Dendritic cell treated with granulocyte-macrophage colony-stimulating factor and Interleukin-4, amounts not matched to agents 40 ng/mL and 50 ng/mL, for 4 days (primary cell): ENCODE results near the gene COL4A1.

Experiments used
- H3K27ac Mint-ChIP-seq: one replicate; pipeline ENCODE4 v1.8.0; 2022; ENCODE audit warnings: mild to moderate bottlenecking, mixed read lengths
- H3K27me3 Mint-ChIP-seq: one replicate; pipeline ENCODE4 v1.8.0; 2022; ENCODE audit warnings: mild to moderate bottlenecking, mixed read lengths
- H3K36me3 Mint-ChIP-seq: one replicate; pipeline ENCODE4 v1.8.0; 2022; ENCODE audit warnings: low read depth, mixed read lengths
- H3K4me1 Mint-ChIP-seq: one replicate; pipeline ENCODE4 v1.8.0; 2022; ENCODE audit warnings: low read depth, mixed read lengths
- H3K4me3 Mint-ChIP-seq: one replicate; pipeline ENCODE4 v1.8.0; 2022; ENCODE audit warnings: mild to moderate bottlenecking, moderate library complexity, mixed read lengths
- H3K9me3 Mint-ChIP-seq: one replicate; pipeline ENCODE4 v1.8.0; 2022; ENCODE audit warnings: mixed read lengths
- intact Hi-C: fragments of 100-400 bp; cut with micrococcal nuclease; formaldehyde crosslinking; loops from one replicate; pipeline ENCODE4 v1.15.0; 2022

COL4A1 gene

DNA sequence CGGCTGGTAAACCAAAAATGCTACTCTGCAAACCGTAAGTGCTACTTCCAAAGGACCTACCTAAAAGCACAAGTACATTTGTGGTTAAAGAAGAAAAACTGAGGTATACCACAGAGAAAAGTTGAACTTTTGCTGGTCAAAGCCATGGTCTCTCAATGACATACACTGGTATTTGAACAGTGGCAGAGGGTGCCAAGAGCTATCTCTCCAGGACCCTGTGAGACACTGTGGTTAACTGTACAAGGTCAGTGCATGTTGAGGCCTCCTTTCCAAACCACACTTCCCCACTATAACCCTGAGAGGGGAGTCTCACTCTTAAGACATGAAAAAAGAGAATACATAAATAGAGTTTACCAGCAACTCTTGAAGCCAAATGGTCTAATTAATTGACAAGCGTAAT is 49.5 kb downstream of the COL4A1 start:
- peaks cover 22% of the 10 kb centered on the region for H3K27me3 Mint-ChIP-seq
- no peaks in the 10 kb centered on the region for H3K9me3 Mint-ChIP-seq
- intact Hi-C loops = no loop called here
- no peaks in the 10 kb centered on the region for H3K4me1 Mint-ChIP-seq
- H3K4me3 Mint-ChIP-seq = no peak overlapping the region
- no peaks in the 10 kb centered on the region for H3K36me3 Mint-ChIP-seq
- H3K27ac Mint-ChIP-seq = no peak overlapping the region

DNA sequence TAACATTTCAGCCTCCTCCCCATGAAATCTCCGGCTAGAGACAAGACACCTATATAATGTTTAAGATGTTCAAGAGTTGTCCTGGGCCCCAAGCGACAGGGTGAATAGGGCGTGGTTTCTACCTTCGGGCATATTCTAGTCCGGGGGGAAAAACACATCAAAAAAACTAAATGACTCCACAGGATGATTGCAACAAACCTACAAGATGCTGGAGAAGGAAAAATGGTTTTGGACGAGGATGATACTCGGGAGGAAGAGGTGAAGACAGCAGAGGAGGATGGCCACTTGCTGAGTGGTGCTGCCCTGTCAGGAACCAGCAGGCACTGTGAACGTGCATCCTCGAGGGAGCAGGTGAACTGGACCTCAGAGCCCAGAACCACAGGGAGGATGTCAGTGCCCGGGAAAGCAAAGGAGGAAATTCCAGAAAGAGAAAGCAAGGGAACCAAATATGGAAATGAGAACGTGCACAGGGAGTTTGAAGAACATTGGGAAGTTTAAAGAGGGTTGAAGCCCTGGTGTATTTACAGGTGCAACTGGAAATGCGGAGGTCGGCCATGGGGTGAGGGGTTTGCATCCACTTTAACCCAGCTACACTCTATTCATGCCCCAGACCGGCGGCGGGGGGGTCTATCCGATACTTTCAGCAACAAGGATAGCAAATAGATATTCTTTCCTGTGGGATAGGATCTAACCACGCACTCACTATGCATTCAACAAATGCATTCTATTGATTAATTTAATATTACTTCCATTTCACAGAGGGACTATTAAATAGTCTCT is 50.6 kb downstream of the COL4A1 start:
- H3K4me3 Mint-ChIP-seq = no peak overlapping the region
- H3K27me3 Mint-ChIP-seq = peaks cover 15% of the 10 kb centered on the region
- H3K4me1 Mint-ChIP-seq = no peaks in the 10 kb centered on the region
- H3K9me3 Mint-ChIP-seq = no peaks in the 10 kb centered on the region
- no peak overlapping the region for H3K27ac Mint-ChIP-seq
- no peaks in the 10 kb centered on the region for H3K36me3 Mint-ChIP-seq
- intact Hi-C loops = no loop called here

DNA sequence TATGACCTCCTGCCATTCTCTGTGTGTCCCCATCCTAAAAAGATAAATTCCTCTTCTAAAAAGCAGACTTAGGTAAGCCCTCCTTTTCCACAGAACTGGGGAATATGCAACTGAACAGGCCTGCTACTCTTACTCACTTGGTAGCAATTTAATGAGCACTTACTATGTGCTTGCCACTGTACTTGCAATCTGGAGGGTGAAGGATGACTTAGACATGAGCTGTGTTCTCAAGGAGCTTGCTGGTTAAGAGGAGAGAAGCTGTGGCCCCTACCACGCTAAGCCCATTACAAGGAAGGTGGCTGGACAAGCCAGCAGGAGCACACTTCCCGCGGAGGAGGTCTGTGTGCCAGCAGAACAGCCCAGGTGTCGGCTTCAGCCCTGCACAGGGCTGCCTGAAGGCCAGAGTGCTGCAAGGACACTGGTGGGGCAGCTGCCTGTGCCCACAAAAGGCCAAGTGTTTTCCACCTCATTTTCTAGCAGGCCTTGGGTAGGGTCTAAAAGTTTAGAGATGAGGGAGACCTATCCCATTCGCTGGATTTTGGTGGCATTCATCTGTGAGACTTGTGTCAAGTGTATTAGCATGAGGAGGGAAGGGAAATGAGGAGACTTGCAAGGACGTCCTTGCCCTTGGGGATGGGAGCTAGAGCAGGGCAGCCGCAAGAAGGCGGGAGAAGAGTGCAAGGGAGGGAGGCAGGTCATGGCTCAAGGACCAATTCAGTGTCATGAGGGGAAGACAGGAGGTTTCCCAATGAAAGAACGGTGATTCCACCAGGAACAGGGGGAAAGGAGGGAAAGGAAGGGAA is 52.0 kb downstream of the COL4A1 start:
- Mint-ChIP-seq H3K36me3 (no peaks in the 10 kb centered on the region), H3K4me3 (no peak overlapping the region), H3K27ac (no peak overlapping the region), H3K9me3 (no peaks in the 10 kb centered on the region), H3K27me3 (peaks cover 13% of the 10 kb centered on the region), H3K4me1 (no peaks in the 10 kb centered on the region)
- intact Hi-C loops = no loop called here

GRCh38 chr13:110254151-110254679 is 52.7 kb downstream of the COL4A1 start:
- Mint-ChIP-seq H3K4me1 (no peaks in the 10 kb centered on the region), H3K27me3 (peaks cover 11% of the 10 kb centered on the region), H3K36me3 (no peaks in the 10 kb centered on the region), H3K4me3 (no peak overlapping the region), H3K9me3 (no peaks in the 10 kb centered on the region), H3K27ac (no peak overlapping the region)
- intact Hi-C loops = no loop called here

DNA sequence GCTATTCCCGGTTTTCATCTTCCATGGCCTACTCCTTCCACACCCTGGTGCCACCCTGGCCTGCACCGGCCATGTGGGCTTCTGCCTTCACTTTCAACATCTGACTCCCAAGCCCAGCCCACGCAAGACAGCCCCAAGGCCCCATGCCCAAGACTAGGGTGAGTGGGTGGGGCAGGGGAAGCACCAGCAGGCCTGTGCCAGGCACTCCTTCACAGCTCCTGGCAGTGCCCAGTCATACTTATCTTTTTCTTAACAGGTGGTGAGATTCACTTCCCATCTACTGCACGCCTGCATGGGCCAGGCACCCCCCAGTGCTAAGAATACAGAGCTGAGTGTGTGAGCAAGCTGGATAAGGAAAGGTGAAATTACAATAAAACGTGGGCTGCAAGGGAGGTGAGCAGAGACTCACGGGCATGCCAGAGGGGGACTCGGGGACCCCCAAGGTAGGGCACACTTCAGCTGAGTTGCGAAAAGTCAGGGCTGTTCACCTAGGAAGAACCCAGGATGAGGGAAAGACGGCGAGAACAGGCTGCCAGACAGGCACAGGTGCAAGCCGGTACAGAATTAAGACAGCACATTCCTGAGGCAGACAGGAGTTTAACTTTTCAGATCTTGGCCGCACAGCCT is 55.7 kb downstream of the COL4A1 start:
- Mint-ChIP-seq H3K4me1 (no peaks in the 10 kb centered on the region), H3K9me3 (no peaks in the 10 kb centered on the region), H3K36me3 (no peaks in the 10 kb centered on the region), H3K4me3 (no peak overlapping the region), H3K27ac (no peak overlapping the region), H3K27me3 (peaks cover 13% of the 10 kb centered on the region)
- intact Hi-C loops = no loop called here

DNA sequence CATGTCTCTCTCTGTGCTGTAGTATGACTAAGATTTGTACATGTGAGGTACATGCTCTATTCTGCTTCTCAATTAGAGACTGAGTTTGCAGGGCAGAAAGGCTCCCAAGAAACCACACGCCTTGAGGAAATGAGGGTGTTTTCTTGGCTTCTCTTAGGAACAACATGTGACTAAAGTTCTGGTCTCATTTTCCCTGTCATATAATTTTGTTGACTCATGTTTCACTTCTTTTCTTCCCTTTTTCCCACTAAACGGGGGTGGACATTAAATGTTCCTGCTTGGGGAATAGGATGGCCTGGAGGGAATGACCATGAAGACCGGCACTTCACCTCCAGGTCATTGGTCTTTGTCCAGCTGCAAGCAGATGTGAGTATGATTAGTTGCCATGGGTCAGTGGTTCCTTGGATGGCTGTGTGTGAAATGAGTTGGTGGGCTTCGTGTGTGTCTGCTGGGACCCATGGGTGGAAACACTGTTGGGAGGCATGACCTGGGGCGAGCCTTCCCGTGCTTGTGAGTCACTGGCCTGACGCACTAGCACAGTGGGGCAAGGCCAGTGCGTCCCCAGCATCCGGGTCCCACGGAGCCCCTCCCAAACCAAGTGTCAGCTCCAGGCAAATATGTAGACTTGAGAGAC is 56.6 kb downstream of the COL4A1 start:
- Mint-ChIP-seq H3K9me3 (no peaks in the 10 kb centered on the region), H3K36me3 (no peaks in the 10 kb centered on the region), H3K4me3 (no peak overlapping the region), H3K27me3 (peaks cover 10% of the 10 kb centered on the region), H3K27ac (no peak overlapping the region), H3K4me1 (no peaks in the 10 kb centered on the region)
- intact Hi-C loops = no loop called here

DNA sequence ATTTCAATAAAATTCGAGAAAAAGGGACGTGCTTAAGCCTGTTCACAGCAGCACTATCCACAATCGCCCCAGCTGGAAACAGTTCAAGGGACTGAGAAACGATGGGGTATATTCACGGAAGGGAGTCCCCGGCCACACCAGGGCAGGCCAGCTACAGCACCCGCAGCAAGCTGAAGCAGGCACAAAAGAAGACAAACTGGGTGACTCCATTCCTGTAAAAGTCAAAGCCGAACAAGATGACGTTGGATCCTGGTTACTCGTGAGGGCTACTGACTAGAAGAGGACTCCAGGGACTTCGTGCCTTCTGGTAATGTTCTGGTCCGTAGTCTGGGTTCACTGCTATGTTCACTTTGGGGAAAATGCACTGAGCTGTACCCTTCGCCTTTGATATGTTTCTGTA is 57.6 kb downstream of the COL4A1 start:
- H3K27ac Mint-ChIP-seq = no peak overlapping the region
- no peak overlapping the region for H3K4me3 Mint-ChIP-seq
- no peaks in the 10 kb centered on the region for H3K9me3 Mint-ChIP-seq
- H3K4me1 Mint-ChIP-seq = no peaks in the 10 kb centered on the region
- peaks cover 10% of the 10 kb centered on the region for H3K27me3 Mint-ChIP-seq
- intact Hi-C loops = no loop called here
- no peaks in the 10 kb centered on the region for H3K36me3 Mint-ChIP-seq

- Mint-ChIP-seq H3K27me3 (peaks cover 8% of the 10 kb centered on the region), H3K36me3 (no peaks in the 10 kb centered on the region), H3K27ac (no peak overlapping the region), H3K4me1 (no peaks in the 10 kb centered on the region), H3K9me3 (no peaks in the 10 kb centered on the region), H3K4me3 (no peak overlapping the region)
- intact Hi-C loops = no loop called here
These were observed 58.4 kb downstream of the COL4A1 start for GRCh38 chr13:110248449-110249143.

DNA sequence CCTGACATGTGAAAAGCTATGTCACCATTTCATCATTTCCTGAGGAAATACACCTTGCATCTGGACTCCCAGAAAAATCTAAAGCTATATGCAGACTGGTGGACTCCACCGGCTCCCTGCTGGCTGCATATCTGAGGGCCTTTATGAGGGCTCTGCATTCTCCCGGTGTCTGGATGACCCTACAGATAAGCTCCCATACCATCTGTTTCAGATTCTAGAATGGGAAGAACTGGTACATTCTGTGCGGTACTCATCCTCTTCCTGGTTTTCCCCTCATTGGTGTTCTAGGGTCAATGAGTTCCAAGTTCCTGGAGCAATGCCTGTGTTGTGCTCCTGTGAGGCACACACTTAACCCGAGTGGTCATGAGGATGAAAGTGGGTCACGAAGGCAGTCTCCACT is 60.4 kb downstream of the COL4A1 start:
- Mint-ChIP-seq H3K9me3 (no peaks in the 10 kb centered on the region), H3K4me1 (no peaks in the 10 kb centered on the region), H3K4me3 (no peak overlapping the region), H3K27ac (no peak overlapping the region), H3K36me3 (no peaks in the 10 kb centered on the region), H3K27me3 (peaks cover 10% of the 10 kb centered on the region)
- intact Hi-C loops = no loop called here

DNA sequence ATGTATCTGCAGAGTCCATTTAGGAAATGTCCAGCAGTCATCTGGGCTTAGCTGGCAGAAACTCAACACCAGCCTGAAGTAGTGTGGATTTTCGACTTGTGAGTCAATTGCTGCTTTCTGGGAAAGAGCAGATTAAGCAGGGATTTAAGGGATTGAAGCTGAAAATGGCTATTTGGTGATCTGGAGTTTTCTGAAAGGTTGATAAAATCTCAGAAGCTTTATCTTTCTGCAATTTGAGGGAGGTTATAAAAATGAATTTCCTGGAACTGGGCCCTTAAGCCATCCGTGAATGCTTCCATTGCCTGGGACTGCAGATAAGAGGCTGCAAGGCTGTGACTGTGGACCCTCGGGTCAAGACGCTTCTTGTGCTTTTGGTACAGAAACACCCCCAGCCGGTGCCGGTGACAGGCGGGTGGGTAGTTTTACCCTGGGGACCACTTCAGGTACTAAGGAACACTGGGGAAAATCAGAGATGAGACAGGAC is 61.5 kb downstream of the COL4A1 start:
- H3K4me3 Mint-ChIP-seq = no peak overlapping the region
- intact Hi-C loops = no loop called here
- H3K9me3 Mint-ChIP-seq = no peaks in the 10 kb centered on the region
- peaks cover 9% of the 10 kb centered on the region for H3K27me3 Mint-ChIP-seq
- H3K4me1 Mint-ChIP-seq = no peaks in the 10 kb centered on the region
- no peak overlapping the region for H3K27ac Mint-ChIP-seq
- H3K36me3 Mint-ChIP-seq = no peaks in the 10 kb centered on the region

- H3K4me3 Mint-ChIP-seq = no peak overlapping the region
- H3K4me1 Mint-ChIP-seq = no peaks in the 10 kb centered on the region
- no peak overlapping the region for H3K27ac Mint-ChIP-seq
- no peaks in the 10 kb centered on the region for H3K36me3 Mint-ChIP-seq
- peaks cover 12% of the 10 kb centered on the region for H3K27me3 Mint-ChIP-seq
- no peaks in the 10 kb centered on the region for H3K9me3 Mint-ChIP-seq
- intact Hi-C loops = no loop called here
These were observed 62.0 kb downstream of the COL4A1 start for GRCh38 chr13:110244976-110245375.

GRCh38 chr13:110244071-110244830 is 62.7 kb downstream of the COL4A1 start:
- Mint-ChIP-seq H3K27ac (no peak overlapping the region), H3K4me1 (no peaks in the 10 kb centered on the region), H3K36me3 (no peaks in the 10 kb centered on the region), H3K9me3 (no peaks in the 10 kb centered on the region), H3K4me3 (no peak overlapping the region), H3K27me3 (peaks cover 14% of the 10 kb centered on the region)
- intact Hi-C loops = no loop called here

DNA sequence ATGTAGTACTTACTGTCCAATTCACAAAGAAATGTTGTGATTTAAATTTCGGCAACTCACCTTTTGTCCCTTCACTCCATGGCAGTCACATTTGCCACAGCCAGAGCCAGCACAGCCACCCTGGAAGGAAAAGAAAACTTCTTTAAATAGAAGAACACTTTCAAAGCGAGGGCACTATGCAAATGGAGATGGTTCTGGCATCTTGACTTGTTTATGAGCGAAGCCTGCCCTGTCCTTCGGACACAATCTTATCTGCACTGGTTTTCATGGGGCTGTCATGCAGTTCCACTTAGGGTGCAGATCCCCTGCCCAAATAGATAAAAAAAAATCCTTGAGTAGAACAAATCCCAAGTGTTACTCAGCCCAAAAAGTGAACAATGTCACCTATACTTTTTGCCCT is 64.3 kb downstream of the COL4A1 start:
- Mint-ChIP-seq H3K27me3 (peaks cover 10% of the 10 kb centered on the region), H3K4me3 (no peak overlapping the region), H3K4me1 (no peaks in the 10 kb centered on the region), H3K9me3 (no peaks in the 10 kb centered on the region), H3K27ac (no peak overlapping the region), H3K36me3 (no peaks in the 10 kb centered on the region)
- intact Hi-C loops = no loop called here
